Measurements from ENCODE around the gene CHP1. TPM values are rescaled to one million over a fixed set of nuclear protein-coding genes. Genes with fewer than 3 reads are reported as not detected.
A peak's percentile ranks its signal among the peaks of the same experiment; 100 is the strongest.
"Not testable (repeated sequence)": the region's sequence is repeated elsewhere in the genome, so short reads cannot be mapped to it uniquely, and the experiment has no call there.

Gene CHP1
- total and polyA plus RNA-seq, 8 donors: 23.2 to 79.1 (median 66.3) TPM

- Histone ChIP-seq H3K36me3 (no peaks in the 10 kb centered on the region), H3K9me3 (no peaks in the 10 kb centered on the region), H3K27ac (no peak overlapping the region), H3K4me3 (no peak overlapping the region), H3K27me3 (no peaks in the 10 kb centered on the region), H3K4me1 (no peaks in the 10 kb centered on the region)
- DNase-seq: no peak
- no peak for TF ChIP-seq CTCF (IDR thresholded peaks at IDR 0.05)
- WGBS, 2 donors: 46 to 47% methylated on average over 3 of the region's 3 CpGs
- no peak for ATAC-seq
- no peak for FAIRE-seq
- intact Hi-C loops (cut with DNase I): no loop called here
Observed at GRCh38 chr15:41219381-41219780, 11.7 kb upstream of the CHP1 start.

- peak overlapping the region in 3 of 4 donors; percentile 76 to 89 (median 76) for H3K4me3 ChIP-seq
- H3K27ac ChIP-seq: peak overlapping the region in 3 of 4 donors; percentile 81 to 95 (median 95)
- FAIRE-seq (no peak), DNase-seq (no peak), ATAC-seq (no peak)
- H3K4me1 ChIP-seq: peaks cover 10 to 22% (median 11%) of the 10 kb centered on the region in 3 donors
- WGBS, 2 donors: 30 to 35% methylated on average over 10 of the region's 10 CpGs
- no peaks in the 10 kb centered on the region for H3K9me3 ChIP-seq
- TF ChIP-seq CTCF (IDR thresholded peaks at IDR 0.05): no peak
- H3K36me3 ChIP-seq: no peaks in the 10 kb centered on the region
- no peaks in the 10 kb centered on the region for H3K27me3 ChIP-seq
- intact Hi-C loops (cut with DNase I): no loop called here
Observed at GRCh38 chr15:41230345-41230649, 771 bp upstream of the CHP1 start.

- H3K36me3 ChIP-seq: no peaks in the 10 kb centered on the region
- no peak for DNase-seq
- H3K27me3 ChIP-seq: no peaks in the 10 kb centered on the region
- H3K9me3 ChIP-seq: no peaks in the 10 kb centered on the region
- H3K4me3 ChIP-seq: peak overlapping the region; percentile 76 to 89 (median 80)
- peaks cover 10 to 22% (median 11%) of the 10 kb centered on the region in 3 donors for H3K4me1 ChIP-seq
- H3K27ac ChIP-seq: peak overlapping the region; percentile 81 to 95 (median 95)
- FAIRE-seq: no peak
- ATAC-seq: peak in 3 of 4 donors; percentile 47 to 72 (median 59)
- no peak for TF ChIP-seq CTCF (IDR thresholded peaks at IDR 0.05)
- 1% methylated on average over 27 to 28 of the region's 28 CpGs for WGBS, 2 donors
- intact Hi-C loops (cut with DNase I): no loop called here
Observed at GRCh38 chr15:41231422-41232226, 556 bp downstream of the CHP1 start.

GRCh38 chr15:41233367-41233771 lies 2.3 kb downstream of the CHP1 start:
- H3K36me3 ChIP-seq: no peaks in the 10 kb centered on the region
- peaks cover 10 to 22% (median 11%) of the 10 kb centered on the region in 3 donors for H3K4me1 ChIP-seq
- no peaks in the 10 kb centered on the region for H3K27me3 ChIP-seq
- H3K9me3 ChIP-seq: no peaks in the 10 kb centered on the region
- WGBS, 2 donors: 36 to 42% methylated on average over 1 of the region's 1 CpG
- TF ChIP-seq CTCF (IDR thresholded peaks at IDR 0.05): no peak
- no peak overlapping the region for H3K4me3 ChIP-seq
- DNase-seq (no peak), FAIRE-seq (no peak), ATAC-seq (no peak)
- no peak overlapping the region for H3K27ac ChIP-seq
- intact Hi-C loops (cut with DNase I): no loop called here

- H3K36me3 ChIP-seq; intact Hi-C loops (cut with DNase I); H3K27me3 ChIP-seq; H3K4me3 ChIP-seq; H3K27ac ChIP-seq; H3K9me3 ChIP-seq; DNase-seq; ATAC-seq; FAIRE-seq: not testable (repeated sequence)
- peaks cover 10 to 21% (median 11%) of the 10 kb centered on the region in 3 donors for H3K4me1 ChIP-seq
- WGBS, 2 donors: 93 to 99% methylated on average over 5 of the region's 5 CpGs
Observed at GRCh38 chr15:41235228-41235627, 4.2 kb downstream of the CHP1 start.

Data from pancreas (tissue), 10 donors.